Measurements from ENCODE around the gene SPOCK2.

SPOCK2 gene

DNA sequence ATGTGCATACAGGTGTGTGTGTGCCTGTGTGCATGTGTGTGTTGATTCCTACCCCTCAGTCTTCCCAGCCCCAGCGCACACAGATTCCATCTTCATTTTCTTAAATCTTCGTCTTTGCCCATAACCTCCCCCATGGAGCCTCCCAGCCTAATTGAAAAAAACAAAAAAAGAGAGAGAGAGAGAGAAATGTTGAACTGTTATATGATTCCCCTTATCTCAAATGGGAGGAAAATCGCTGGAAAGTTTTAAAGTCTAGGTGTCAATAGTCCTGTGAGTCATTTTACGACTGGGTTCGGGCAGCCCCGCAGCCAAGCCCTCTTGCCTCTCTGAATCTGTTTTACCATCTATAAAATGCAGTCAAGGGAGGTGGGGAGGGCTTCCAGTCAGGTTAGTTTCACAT is 60.9 kb downstream of the SPOCK2 start:
- DNase-seq (ENCODE audit: low read depth): no peak

DNA sequence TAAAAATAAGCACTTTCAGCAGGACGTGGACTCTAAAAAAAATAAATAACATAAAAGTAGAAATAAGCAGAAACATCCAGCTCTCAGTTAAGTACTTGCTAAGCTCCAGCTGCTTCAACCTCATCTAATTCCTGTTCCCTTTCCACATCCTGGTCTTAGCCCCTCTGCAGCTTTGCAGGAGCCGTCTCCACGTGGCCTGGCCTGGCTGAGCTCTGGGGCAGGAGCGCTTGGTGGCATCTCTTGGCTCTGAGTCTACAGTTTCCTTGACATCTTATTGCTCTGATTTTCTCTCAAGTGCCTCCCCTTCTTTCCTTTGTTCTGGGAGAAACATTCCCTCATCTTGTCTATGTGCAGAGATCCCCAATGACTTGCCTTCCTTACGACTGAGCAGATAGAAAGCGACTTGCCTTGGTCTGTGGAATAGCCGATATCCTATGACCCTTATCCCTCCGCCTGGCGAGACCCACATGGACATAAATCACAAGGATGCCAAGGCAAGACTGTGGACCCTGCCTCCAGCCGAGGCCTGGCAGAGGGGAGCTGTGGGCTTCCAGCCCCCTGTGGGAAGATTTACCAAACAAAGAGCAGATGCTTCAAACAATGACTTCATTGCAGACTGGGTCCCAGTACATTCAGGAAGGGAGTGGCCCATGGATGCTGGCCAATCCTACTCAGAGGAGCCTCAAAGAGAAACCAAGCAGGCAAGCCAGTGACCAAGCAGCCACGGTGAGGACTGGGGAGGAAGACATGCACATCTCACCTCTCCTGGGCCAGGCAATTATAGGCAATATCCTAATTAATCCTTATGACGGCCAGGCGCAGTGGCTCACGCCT is 61.9 kb downstream of the SPOCK2 start:
- DNase-seq (ENCODE audit: low read depth): no peak

DNA sequence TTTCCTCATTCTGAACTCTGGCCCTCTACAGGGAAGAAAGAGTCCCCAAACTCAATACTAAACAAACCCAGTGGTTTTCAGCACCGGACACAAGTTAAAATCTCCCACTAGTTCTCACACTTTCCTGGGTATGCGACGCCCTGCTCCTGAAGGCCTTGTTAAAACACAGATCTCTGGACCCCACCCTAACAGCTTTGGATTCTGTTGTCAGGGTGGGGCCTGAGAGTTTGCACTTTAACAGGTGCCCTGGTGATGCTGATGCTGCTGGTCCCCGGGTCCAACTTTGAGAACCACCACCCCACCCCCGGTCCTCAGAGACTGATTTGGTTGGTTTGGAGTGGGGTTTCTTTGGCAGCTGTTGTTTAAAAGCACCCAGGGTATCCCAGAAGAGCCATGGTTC is 62.5 kb downstream of the SPOCK2 start:
- no peak for DNase-seq (ENCODE audit: low read depth)

DNA sequence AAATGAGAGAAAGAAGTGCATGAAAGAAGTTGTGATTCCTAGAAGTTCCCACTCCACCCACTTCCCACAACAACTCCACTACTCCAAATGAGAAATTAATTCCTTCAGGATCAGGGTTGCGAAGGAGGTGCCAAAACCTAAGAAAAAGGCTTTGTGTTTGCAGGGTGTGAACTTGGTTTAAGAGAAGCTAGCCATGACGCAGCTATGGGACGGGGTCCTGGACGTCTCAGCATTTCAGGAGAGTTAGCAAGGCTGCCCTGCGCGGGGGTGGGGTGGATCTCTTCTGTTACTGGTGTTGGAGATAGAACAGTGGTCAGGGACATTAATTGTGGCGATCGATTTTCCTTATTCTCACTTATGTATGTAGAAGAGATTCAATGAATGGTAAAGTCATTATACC is 63.0 kb downstream of the SPOCK2 start:
- DNase-seq (ENCODE audit: low read depth): no peak

DNA sequence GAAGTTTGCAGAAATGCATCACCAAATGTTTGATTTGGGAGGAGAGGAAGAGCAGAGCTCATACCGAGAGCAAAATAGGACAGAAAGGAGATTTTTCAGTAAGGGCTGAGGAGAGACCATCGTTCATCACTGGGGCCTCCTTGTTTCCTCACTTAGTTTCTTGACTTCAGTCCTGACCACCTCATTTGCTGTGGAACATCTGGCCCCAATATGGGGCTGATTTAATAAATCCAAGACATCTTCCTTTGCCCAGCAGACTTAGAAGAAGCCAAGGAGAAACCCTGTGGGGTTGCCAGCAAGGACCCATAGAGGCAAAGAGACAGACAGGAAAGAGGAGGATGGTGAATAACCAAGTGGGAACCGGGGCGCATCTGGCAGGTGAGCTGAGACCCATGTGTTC is 63.8 kb downstream of the SPOCK2 start:
- no peak for DNase-seq (ENCODE audit: low read depth)

DNA sequence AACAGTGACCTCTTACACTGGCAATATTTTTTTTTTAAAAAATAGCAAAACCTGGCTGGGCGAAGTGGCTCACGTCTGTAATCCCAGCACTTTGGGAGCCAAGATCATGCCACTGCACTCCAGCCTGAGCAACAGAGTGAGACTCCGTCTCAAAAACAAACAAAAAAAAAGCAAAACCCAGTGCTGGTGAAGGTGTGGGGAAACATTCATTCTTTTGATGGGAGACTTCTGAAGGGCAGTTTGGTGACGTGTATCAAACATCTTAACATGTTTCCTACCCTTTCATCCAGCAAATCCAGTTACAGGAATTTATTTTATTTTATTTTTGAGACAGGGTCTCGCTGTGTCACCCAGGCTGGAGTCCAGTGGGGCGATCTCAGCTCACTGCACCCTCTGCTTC is 66.1 kb downstream of the SPOCK2 start:
- DNase-seq (ENCODE audit: low read depth): no peak

DNA sequence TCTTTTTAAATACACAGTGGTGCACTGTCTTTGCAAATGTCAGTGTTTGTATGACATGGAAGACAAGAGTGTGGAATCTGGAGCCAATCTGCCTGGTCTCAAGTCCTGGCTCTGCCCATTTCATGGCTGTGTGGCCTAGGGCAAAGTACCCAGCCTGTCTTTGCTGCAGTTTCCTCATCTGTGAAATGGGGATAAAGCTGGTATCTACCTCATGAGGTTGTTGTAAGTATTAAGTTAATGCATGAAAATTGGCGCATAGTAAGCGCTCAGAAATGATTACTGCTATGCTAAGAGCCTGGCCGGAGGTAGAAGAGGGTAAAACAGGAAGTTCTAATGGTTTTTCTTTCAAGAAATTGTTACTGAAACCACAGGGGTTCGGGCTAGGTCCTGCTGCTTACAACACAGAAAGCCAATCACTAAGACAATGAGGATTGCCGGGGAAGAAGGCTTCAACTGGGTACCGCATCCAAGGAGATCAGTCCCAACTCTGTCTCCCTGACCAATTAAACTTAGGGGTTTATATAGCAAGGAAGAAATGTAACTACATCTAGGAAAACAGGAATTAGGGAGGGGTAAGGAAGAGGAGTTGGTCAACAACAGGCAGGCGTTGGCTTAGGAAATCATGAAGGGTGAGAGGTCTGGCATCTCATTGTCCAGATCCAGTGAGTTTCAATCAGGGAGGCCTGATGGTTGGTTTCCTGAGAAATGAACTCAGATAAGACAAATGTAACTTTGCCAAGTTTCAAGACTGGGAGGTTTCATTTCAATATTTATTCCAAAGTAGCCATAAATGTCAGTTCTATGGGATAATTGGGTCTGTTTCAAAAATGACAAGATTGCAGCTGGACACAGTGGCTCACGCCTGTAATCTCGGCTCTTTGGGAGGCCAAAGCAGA is 67.2 kb downstream of the SPOCK2 start:
- DNase-seq (ENCODE audit: low read depth): no peak

DNA sequence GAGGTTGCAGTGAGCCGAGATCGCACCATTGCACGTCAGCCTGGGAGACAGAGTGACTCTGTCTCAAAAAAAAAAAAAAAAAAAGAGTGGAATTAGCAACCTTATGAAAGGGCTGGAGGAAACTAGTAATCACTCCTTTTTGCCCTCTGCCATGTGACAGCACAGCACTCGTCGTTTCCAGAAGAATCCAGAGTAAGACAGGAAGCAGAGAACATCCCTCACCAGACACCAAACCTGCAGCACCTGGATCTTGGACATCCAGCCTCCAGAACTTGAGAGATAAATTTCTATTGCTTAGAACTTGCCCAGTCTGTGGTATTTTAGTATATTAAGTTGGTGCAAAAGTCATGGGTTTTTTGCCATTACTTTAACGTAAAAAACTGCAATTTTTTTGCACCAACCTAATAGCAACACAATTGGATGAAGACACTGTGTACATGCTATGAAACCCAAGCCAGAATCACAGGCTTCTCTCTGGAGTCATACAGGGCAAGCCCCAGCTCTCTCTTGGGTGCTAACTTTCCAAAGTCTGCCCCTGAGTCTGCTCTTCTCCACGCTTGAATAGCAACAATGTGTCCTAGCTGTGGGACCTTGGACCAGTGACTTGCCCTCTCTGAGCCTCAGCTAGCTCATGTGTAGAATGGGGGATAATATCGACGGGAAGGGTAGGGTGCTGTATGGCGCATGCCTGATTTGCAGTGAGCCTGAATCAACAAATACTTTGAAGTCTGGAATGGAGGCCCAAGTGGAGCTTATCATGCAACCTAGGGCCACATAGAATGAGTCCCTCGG is 69.1 kb downstream of the SPOCK2 start:
- DNase-seq (ENCODE audit: low read depth): no peak

DNA sequence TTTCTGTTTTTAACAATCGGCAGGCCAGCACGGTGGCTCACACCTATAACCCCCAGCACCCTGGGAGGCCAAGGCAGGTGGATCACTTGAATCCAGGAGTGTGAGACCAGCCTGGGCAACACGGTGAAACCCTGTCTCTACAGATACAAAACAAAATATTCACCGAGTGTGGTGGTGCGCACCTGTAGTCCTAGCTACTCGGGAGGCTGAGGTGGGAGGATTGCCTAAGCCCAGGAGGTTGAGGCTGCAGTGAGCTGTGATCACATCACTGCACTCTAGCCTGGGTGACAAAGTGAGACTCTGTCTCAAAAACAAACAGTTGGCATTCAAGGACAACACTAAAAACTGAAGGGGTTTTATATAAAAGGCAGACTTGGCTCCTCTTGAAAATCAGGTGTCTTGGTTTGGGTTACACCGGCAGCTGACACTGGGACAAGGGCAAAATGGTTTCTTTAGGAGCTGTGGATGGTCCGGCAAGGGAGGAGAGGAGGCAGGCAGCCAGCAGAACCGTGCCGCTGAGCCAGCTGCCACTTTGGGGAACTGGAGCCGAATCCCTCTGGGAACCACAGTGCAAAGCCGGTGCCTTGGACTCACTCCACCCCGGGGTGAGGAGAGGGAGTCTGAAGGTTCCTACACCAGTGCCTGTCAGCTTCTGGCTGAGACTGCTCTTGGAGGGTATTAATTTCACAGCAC is 71.6 kb downstream of the SPOCK2 start:
- DNase-seq (ENCODE audit: low read depth): no peak

DNA sequence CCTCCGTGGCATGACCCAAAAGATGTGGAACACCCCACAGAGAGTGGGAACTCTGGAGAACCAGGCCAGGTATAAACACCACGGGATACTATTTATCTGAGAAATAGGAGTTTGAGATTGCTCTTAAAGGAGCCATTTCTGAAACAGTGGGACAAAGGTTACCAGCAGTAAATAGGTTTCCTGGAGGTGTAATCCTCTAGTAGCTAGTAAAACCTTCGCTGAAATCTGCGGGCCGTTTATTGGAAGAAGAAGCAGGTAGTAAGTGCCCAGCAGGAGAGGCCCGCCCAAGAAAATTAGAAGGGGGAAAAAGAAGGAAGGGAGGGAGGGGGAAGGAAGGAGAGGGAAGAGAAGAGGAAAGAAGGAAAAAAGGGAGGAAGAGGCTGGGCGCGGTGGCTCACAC is 72.5 kb downstream of the SPOCK2 start:
- DNase-seq (ENCODE audit: low read depth): no peak

DNA sequence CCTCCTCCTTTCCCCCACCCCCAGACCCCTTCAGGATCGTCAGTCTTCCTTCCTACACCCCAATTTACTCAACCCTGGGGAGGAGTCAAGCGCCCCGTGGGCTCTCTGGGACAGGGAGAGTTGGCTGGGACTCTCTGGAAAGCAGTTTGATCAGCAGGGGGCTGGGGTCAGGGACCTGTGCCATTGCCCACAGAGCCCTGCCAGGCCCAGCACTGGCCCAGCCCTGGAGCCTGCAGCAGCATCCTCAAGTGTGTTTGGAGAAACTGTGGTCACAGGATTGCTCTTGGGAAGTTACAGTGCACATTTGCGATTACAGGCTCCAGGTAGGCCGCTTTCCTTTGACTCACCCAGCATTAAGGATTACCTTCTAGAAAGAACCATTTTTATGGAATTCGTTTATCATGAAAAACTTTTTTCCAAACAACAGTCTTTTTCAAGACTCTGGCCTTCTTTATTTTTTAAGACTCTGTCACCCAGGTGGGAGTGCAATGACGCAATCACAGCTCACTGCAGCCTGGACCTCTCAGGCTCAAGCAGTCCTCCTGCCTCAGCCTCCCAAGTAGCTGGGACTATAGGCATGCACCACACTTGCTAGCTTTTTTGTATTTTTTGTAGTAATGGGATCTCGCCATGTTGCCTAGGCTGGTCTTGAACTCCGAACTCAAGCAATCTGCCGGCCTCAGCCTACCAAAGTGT is 73.4 kb downstream of the SPOCK2 start:
- no peak for DNase-seq (ENCODE audit: low read depth)

DNA sequence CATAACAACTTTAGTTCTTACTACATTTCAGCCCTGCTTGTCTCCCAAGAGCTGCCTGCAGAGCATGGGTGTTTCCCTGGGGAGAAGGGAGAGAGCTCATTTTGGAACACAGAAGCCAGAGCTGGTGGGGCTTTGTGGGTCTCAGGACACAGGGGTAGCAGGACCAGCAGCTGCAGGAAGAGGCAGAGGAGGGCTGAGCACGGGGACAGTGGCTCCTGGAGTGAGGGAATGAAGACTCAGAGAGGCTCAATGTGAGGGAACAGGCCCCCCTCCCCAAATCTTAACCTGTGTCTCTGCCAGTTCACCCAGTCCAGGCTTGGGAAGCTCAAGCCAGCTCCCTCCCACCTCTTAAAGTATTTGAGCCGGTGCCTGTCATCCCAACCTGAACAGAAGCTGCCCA is 74.2 kb downstream of the SPOCK2 start:
- DNase-seq (ENCODE audit: low read depth): no peak

DNA sequence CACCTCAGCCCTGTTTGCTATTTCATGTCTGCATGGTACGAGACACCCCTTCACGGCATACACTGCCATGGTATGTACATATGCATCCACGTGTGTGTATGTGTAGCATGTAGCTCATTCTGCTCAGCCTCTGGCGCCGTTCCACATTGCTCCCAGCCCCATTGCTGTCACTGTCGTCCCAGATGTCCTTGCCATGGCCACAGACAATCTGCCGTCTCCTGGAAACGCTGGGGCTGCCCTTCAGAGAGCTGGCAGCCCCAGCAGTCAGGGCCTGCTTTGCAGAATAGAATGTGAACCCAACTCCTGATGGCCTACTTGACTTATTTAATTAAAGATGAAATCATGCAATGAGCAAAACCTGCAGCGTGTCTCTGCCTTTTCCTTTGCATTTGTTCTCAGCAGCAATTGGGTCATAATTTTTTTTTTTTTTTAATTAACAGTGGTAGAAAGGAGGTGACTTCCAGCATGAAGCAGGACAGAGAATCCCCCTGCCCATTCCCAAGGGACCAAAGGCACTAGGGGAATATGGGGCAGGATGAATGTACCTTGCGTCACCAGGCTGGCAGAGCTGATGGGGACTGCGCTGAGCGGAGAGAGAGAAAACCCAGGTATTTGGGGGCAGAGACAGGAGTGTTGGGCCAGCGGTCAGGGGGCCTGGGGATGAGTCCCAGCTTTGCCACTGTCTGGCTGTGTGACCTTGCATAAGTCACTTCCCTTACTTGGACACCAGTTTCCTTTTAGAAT is 75.0 kb downstream of the SPOCK2 start:
- no peak for DNase-seq (ENCODE audit: low read depth)

DNA sequence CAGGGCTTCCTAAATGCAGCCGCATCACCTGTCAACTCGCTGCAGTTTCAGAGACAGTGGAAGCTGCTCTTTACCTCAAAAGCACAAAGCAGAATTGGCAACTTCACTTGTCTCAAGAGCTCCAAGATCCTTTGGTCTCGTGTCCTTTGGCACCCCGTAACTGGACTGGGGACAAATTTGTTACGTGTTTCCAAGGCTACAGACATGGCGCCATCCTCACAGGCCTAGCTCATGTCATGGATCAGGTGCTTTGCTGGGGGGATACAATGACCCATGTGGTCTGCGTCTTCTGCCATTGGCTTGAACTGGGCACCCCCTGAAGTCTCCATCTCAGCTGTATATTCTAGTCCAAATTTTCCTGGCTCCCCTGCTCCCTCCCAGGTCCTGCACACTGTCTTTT is 75.6 kb downstream of the SPOCK2 start:
- no peak for DNase-seq (ENCODE audit: low read depth)

DNA sequence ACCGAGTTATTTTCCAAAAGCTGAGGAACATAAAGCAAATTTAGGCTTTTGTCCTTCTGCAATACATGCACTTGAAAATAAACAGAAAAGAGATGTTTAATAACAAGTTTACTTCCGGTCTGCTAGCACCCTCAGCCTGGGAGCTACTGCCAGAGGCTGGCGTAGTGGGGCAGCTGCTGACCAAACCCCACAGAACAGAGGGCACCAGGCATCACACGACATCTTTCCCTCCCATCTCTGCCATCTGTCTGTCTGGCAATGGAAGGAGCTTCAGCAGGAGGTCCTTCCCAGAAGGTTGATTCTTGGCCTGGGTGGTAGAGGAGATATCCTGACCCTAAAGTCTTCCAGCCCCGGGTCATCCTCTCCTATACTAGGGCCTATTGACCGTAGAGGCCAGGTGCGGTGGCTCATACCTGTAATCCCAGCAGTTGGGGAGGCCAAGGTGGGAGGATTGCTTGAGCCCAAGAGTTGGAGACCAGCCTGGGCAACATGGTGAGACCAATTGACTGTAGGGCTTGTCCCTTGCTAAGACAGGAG is 76.3 kb downstream of the SPOCK2 start:
- no peak for DNase-seq (ENCODE audit: low read depth)

DNA sequence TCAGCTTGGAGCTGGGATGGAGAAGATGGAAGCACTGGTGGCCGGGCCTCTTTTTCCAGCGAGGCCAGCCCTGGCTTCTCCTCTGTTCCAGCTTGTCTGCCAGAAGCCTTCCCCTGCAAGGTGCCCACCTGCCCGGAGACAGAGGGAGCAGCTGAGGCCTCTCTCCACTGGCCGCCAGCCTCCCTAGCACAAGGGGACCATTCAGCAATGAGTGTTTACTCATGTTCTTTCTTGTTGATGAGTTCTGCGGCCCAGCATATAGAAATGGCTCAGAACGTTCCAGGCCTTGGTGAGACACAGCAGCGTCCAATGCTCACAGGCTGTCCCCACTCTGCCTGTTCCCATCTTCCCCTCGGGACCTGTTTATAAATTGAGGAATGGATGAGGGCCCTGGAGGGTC is 76.9 kb downstream of the SPOCK2 start:
- no peak for DNase-seq (ENCODE audit: low read depth)

DNA sequence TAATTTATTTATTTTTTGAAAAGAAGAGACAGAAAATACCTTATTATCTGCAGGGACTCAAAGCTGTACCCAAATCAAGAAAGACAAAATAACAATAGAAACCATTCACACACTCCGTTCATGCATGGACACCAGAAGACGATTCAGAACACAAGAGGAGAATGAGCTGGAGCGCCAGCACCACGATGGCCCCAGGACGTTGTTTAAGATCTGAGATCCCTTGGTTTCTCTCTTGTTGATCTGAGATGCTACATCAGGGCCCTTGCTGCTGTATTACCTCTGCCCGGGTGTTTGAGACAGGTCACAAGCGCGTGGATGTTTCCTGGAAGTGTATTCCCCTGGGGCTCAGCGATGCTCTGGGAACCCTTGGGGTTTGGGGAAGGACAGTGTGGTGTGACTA is 77.3 kb downstream of the SPOCK2 start:
- DNase-seq (ENCODE audit: low read depth): no peak

DNA sequence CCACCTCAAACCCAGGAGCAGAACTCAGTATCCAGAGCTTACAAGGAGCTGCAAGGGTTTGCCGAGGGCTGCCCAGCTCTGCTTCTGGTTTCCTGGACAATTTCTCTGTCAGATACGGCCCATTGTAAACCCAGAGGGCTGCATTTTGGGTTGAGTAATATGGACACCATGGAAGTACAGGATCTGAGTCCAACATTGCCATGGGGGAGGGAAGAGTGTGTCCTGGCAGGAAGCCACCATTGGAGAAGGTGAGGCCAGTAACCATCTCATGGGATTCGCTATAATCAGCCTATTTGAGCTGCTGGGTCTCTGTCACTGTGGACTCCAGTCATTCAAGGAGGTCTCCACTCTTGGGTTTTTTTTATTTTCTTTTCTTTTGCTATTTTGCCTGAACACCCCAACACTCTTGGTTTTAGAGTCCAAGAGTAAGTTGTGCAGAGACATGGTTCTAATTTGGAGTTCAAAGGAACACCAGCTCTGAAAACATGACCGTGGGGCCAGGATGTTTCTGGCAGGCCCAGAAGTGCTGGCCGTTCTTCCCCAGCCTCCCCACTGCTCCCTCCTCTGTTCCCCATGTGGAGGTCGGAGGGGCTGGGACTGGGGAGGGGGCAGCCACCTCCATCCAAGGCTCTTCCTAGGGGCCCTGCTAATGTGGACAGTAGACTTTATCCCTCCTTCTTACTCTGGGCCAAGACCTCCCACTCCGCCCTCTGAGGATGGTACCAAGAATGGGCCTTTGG is 77.9 kb downstream of the SPOCK2 start:
- no peak for DNase-seq (ENCODE audit: low read depth)

DNA sequence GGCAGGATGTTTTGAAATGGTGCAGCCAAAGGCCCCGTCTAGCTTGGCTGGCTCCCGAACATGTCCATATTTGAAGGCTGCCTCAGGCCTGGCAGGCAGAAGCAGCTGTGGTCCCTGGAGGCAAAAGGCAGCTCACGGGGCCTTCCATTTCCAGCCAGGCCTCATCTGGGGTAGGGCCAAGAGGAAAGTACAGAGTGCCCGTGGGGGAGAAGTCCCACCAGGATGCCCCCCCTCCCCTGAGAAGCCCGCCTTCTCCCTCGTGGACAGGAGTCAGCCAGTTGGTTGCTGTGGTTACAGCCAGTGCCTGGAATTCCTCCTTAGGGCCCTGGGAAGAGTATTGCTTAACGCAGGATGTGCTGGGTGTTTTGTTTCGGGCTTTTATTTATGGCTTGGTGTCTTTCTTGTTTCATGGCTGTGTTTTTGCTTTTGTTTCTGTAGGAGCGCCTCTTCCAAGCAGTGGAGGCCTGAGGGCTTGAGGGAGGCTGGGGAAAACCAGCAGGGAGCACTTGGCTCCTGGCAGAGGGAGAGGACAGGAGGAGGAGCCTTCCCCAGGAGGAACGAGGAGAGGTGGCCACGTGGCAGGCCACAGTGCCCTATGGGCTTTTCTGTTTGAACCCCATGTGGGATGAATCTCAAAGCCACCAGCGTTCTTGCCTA is 78.8 kb downstream of the SPOCK2 start:
- no peak for DNase-seq (ENCODE audit: low read depth)

All from stimulated activated CD8-positive, alpha-beta memory T cell treated with anti-CD3 and anti-CD28 coated beads, Interleukin-12 subunit alpha, Interleukin-12 subunit beta, amount 100 ng/mL, for 1 hour (primary cell).